Loucy (cell line): ENCODE measurements around the gene SHISAL1.

Source experiments
- H2AFZ ChIP-seq: fragments of 200-600 bp; sonication (generic); 2 replicates; pipeline ENCODE4 v1.6.0; 2016; ENCODE audit warnings: antibody characterized with exemption, mild to moderate bottlenecking, low read length, moderate library complexity
- H3F3A ChIP-seq: fragments of 200-600 bp; 2 replicates; pipeline ENCODE4 v1.6.0; 2016; ENCODE audit warnings: antibody characterized with exemption, low read depth, mild to moderate bottlenecking
- H3K27me3 ChIP-seq: fragments of 200-600 bp; sonication (generic); 2 replicates; pipeline ENCODE4 v1.6.1; 2014; ENCODE audit warnings: low read length, mild to moderate bottlenecking; ENCODE audit not compliant: insufficient read depth, poor library complexity, severe bottlenecking
- H3K36me3 ChIP-seq: fragments of 200-600 bp; sonication (generic); 2 replicates; pipeline ENCODE4 v1.6.1; 2016; ENCODE audit warnings: low read length; ENCODE audit not compliant: insufficient read depth
- H3K4me1 ChIP-seq: fragments of 200-600 bp; sonication (generic); 2 replicates; pipeline ENCODE4 v1.5.1; 2014; ENCODE audit warnings: low read length, mild to moderate bottlenecking; ENCODE audit not compliant: insufficient read depth, poor library complexity, severe bottlenecking
- H3K4me2 ChIP-seq: fragments of 200-600 bp; sonication (generic); 2 replicates; pipeline ENCODE4 v1.6.0; 2014; ENCODE audit warnings: antibody characterized with exemption, low read length, low read depth, mild to moderate bottlenecking; ENCODE audit not compliant: poor library complexity, severe bottlenecking
- H3K4me3 ChIP-seq: fragments of 200-600 bp; sonication (generic); 2 replicates; pipeline ENCODE4 v1.5.1; 2014; ENCODE audit warnings: low read length, mild to moderate bottlenecking, mixed read lengths; ENCODE audit not compliant: poor library complexity, severe bottlenecking
- H3K79me2 ChIP-seq: fragments of 200-600 bp; sonication (generic); 2 replicates; pipeline ENCODE4 v1.6.1; 2014; ENCODE audit warnings: low read length; ENCODE audit not compliant: insufficient read depth
- H3K9ac ChIP-seq: fragments of 200-600 bp; sonication (generic); 2 replicates; pipeline ENCODE4 v1.6.0; 2014; ENCODE audit warnings: mild to moderate bottlenecking, low read depth, low read length, moderate library complexity; ENCODE audit not compliant: poor library complexity, severe bottlenecking
- H3K9me2 ChIP-seq: fragments of 200-600 bp; sonication (generic); replicated peaks from 2 replicates; pipeline ENCODE4 v1.6.1; 2016; ENCODE audit warnings: low read depth, low read length, mixed read lengths
- H3K9me3 ChIP-seq: fragments of 200-600 bp; sonication (generic); 2 replicates; pipeline ENCODE4 v1.6.1; 2014; ENCODE audit warnings: mild to moderate bottlenecking, antibody characterized with exemption, low read length, low read depth; ENCODE audit not compliant: insufficient read depth
- H4K20me1 ChIP-seq: fragments of 200-600 bp; sonication (generic); 2 replicates; pipeline ENCODE4 v1.6.0; 2014; ENCODE audit warnings: antibody characterized with exemption, low read length, mild to moderate bottlenecking; ENCODE audit not compliant: insufficient read depth, poor library complexity, severe bottlenecking
- CTCF ChIP-seq: fragments of 200-600 bp; sonication (generic); conservative IDR thresholded peaks from 2 replicates; pipeline ENCODE4 v1.5.1; 2014; ENCODE audit warnings: mild to moderate bottlenecking, antibody characterized with exemption, low read length
- EZH2phosphoT487 ChIP-seq: fragments of 200-600 bp; IDR thresholded peaks from 2 replicates; pipeline ENCODE4 v1.6.1; 2018; ENCODE audit warnings: antibody characterized with exemption, mild to moderate bottlenecking, moderate library complexity, borderline replicate concordance

Gene SHISAL1

GRCh38 chr22:44268431-44269116 lies 44.2 kb downstream of the SHISAL1 start:
- Histone ChIP-seq H3K9me3 (no peaks in the 10 kb centered on the region), H2AFZ (no peak overlapping the region), H3K36me3 (no peaks in the 10 kb centered on the region), H4K20me1 (no peaks in the 10 kb centered on the region), H3K4me2 (no peak overlapping the region), H3F3A (no peaks in the 10 kb centered on the region), H3K4me3 (no peak overlapping the region), H3K4me1 (no peaks in the 10 kb centered on the region), H3K79me2 (no peaks in the 10 kb centered on the region), H3K9me2 (no peaks in the 10 kb centered on the region), H3K27me3 (no peaks in the 10 kb centered on the region), H3K9ac (no peak overlapping the region)
- TF ChIP-seq EZH2phosphoT487 (no peak), CTCF (no peak)

- H3K27me3 ChIP-seq, result no peaks in the 10 kb centered on the region
These were observed 44.9 kb downstream of the SHISAL1 start for GRCh38 chr22:44267856-44268255.

GRCh38 chr22:44266796-44267760 lies 45.7 kb downstream of the SHISAL1 start:
- Histone ChIP-seq H3F3A (no peaks in the 10 kb centered on the region), H3K4me2 (no peak overlapping the region), H2AFZ (no peak overlapping the region), H3K9me2 (no peaks in the 10 kb centered on the region), H4K20me1 (no peaks in the 10 kb centered on the region), H3K4me3 (no peak overlapping the region), H3K36me3 (no peaks in the 10 kb centered on the region), H3K27me3 (no peaks in the 10 kb centered on the region), H3K9me3 (no peaks in the 10 kb centered on the region), H3K79me2 (no peaks in the 10 kb centered on the region), H3K9ac (no peak overlapping the region), H3K4me1 (no peaks in the 10 kb centered on the region)
- TF ChIP-seq EZH2phosphoT487 (no peak), CTCF (no peak)

More at GRCh38 chr22:44267856-44268255, 44.9 kb downstream of the SHISAL1 start:
- no peaks in the 10 kb centered on the region for H3K36me3 ChIP-seq
- H3K4me1 ChIP-seq, result no peaks in the 10 kb centered on the region
- no peaks in the 10 kb centered on the region for H4K20me1 ChIP-seq
- no peak for TF ChIP-seq EZH2phosphoT487
- no peak for TF ChIP-seq CTCF
- no peak overlapping the region for H3K4me2 ChIP-seq
- no peak overlapping the region for H3K4me3 ChIP-seq
- H3K9me2 ChIP-seq, result no peaks in the 10 kb centered on the region
- H3K79me2 ChIP-seq, result no peaks in the 10 kb centered on the region
- no peaks in the 10 kb centered on the region for H3K9me3 ChIP-seq
- no peak overlapping the region for H3K9ac ChIP-seq
- no peak overlapping the region for H2AFZ ChIP-seq
- H3F3A ChIP-seq, result no peaks in the 10 kb centered on the region
